SK-N-SH (cell line): Measurements from ENCODE around the gene CACNA1D.

Source experiments
- CTCF ChIP-seq: fragments of 200-600 bp; sonication (generic); IDR thresholded peaks from 2 replicates; pipeline ENCODE4 v1.6.1; 2017; ENCODE audit warnings: antibody characterized with exemption, mild to moderate bottlenecking, moderate library complexity
- EP300 ChIP-seq, 2 experiments: IDR thresholded peaks; 2 replicates each; pipeline versions ENCODE4 v1.4.0 to v1.6.1; 2012; ENCODE audit warnings: borderline replicate concordance in 1 of 2, low read depth in 1 of 2, low read length in 1 of 2
- JUND ChIP-seq: IDR thresholded peaks from 2 replicates; pipeline ENCODE4 v1.4.0; 2012
- PBX3 ChIP-seq: IDR thresholded peaks from 2 replicates; pipeline ENCODE4; 2012

GRCh38 chr3:53457068-53457467, 37.3 kb upstream of the CACNA1D start:
- no peak for TF ChIP-seq CTCF
- TF ChIP-seq EP300 (IDR thresholded peaks at IDR 0.05; ENCODE audit: borderline replicate concordance in 1 of 2, low read depth in 1 of 2, low read length in 1 of 2), result no peak
- TF ChIP-seq PBX3, result no peak
- TF ChIP-seq JUND, result no peak
